ENCODE results near the gene CHTF18.

DNA sequence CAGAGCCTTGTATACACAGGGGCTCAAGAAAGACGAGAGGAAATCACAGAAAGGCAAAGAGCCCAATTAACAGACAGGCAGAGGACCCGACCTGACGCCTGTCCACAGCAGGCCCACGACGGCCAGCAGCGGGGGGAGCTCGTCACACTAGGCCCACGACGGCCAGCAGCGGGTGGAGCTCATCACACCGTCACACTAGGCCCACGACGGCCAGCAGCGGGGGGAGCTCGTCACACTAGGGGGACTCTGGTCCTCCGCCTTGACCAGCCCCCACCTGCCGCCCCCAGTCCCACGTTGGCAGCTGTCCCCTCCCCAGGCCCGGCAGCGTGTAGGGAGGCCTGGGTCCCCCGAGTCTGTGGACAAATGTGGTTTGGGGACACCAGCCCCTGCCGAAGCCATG is 35.8 kb downstream of the CHTF18 start:
- TF ChIP-seq ZNF19 (tag by site-specific recombination; IDR thresholded peaks at IDR 0.05; ENCODE audit: low read depth): no peak
- TF ChIP-seq KLF16 (tag by site-specific recombination; IDR thresholded peaks at IDR 0.05): no peak
- no peak for TF ChIP-seq ZNF558 (tag by site-specific recombination; IDR thresholded peaks at IDR 0.05)
- TF ChIP-seq, protein P1, sequence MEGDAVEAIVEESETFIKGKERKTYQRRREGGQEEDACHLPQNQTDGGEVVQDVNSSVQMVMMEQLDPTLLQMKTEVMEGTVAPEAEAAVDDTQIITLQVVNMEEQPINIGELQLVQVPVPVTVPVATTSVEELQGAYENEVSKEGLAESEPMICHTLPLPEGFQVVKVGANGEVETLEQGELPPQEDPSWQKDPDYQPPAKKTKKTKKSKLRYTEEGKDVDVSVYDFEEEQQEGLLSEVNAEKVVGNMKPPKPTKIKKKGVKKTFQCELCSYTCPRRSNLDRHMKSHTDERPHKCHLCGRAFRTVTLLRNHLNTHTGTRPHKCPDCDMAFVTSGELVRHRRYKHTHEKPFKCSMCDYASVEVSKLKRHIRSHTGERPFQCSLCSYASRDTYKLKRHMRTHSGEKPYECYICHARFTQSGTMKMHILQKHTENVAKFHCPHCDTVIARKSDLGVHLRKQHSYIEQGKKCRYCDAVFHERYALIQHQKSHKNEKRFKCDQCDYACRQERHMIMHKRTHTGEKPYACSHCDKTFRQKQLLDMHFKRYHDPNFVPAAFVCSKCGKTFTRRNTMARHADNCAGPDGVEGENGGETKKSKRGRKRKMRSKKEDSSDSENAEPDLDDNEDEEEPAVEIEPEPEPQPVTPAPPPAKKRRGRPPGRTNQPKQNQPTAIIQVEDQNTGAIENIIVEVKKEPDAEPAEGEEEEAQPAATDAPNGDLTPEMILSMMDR (tag by site-specific recombination; IDR thresholded peaks at IDR 0.05): no peak
- no peak for TF ChIP-seq ZNF239 (tag by site-specific recombination; IDR thresholded peaks at IDR 0.05)
